GM12873 (cell line): ENCODE measurements around the gene DCTN4.

Source experiments
- TF ChIP-seq, protein P1 (sequence below): IDR thresholded peaks from 2 replicates; pipeline ENCODE4 v1.5.1; 2012; ENCODE audit warnings: low read depth, mild to moderate bottlenecking, moderate library complexity, low read length, control low read depth; ENCODE audit not compliant: insufficient read depth; ENCODE audit errors: missing control alignments

DCTN4 gene

GRCh38 chr5:150662731-150663516, 95.9 kb downstream of the DCTN4 start:
- TF ChIP-seq, protein P1, sequence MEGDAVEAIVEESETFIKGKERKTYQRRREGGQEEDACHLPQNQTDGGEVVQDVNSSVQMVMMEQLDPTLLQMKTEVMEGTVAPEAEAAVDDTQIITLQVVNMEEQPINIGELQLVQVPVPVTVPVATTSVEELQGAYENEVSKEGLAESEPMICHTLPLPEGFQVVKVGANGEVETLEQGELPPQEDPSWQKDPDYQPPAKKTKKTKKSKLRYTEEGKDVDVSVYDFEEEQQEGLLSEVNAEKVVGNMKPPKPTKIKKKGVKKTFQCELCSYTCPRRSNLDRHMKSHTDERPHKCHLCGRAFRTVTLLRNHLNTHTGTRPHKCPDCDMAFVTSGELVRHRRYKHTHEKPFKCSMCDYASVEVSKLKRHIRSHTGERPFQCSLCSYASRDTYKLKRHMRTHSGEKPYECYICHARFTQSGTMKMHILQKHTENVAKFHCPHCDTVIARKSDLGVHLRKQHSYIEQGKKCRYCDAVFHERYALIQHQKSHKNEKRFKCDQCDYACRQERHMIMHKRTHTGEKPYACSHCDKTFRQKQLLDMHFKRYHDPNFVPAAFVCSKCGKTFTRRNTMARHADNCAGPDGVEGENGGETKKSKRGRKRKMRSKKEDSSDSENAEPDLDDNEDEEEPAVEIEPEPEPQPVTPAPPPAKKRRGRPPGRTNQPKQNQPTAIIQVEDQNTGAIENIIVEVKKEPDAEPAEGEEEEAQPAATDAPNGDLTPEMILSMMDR, result no peak

- TF ChIP-seq, protein P1, result no peak
Observed at GRCh38 chr5:150661821-150662596, 96.8 kb downstream of the DCTN4 start.

DNA sequence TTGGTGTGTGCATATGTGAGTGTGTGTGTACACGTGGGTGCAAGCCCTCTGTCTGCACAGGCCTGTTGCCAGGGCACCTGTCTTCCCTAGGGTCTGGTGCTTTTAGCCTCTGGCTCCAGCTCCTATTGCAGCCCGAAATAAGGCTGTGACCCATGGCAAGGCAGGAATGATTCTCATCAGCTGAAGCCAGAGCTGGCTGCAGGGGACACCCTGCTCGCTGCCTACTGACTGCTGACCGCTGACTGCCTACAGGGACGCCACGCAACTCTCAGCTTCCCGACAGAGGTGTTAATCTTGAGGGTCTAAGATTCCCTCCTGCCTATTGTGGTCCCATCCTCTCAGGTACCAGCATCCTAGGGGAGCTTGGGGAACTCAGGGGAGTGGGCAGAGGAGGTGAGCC, 97.7 kb downstream of the DCTN4 start, which contains the start of gene MYOZ3:
MYOZ3 (plus strand) TSS at position 166 of the 400 bp plus-strand sequence. CDS start 1,691 bp downstream, outside the sequence.
- TF ChIP-seq, protein P1, result no peak

DNA sequence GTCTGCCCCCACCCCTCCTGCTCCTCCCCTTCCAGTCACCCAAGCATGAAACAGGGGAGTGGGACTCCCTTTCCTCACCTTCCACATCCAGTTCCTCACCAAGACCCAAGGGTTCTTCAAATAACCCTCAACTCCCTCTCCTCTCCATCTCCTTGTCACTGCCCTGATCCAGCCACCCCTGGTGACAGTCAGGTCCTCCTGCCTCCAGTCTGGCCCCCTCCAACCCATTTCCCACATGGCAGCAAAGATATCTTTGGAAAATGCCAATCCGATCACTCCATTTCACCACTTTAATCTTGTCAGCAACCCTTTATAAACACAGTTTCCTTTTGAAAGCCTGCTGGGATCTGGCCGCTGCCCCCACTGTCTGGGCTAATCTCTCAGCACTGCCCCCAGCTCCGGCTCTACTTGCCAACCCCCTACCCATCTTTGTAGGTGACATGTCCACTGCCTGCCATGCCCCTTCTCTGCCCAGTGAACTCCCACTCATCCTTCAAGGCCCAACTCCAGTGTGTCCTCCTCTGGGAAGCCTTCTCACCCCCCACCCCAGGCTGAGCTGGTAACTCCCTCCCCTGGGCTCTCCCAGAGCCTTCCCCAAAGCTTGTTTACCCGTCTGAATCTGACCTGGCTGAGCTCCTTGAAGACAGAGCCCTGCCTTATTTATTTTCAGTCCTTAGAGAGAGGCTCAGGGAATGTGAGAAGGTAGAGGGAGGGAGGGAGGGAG, 98.5 kb downstream of the DCTN4 start:
- TF ChIP-seq, protein P1, result no peak

- TF ChIP-seq, protein P1, result no peak
Observed at GRCh38 chr5:150659360-150660107, 99.3 kb downstream of the DCTN4 start.

DNA sequence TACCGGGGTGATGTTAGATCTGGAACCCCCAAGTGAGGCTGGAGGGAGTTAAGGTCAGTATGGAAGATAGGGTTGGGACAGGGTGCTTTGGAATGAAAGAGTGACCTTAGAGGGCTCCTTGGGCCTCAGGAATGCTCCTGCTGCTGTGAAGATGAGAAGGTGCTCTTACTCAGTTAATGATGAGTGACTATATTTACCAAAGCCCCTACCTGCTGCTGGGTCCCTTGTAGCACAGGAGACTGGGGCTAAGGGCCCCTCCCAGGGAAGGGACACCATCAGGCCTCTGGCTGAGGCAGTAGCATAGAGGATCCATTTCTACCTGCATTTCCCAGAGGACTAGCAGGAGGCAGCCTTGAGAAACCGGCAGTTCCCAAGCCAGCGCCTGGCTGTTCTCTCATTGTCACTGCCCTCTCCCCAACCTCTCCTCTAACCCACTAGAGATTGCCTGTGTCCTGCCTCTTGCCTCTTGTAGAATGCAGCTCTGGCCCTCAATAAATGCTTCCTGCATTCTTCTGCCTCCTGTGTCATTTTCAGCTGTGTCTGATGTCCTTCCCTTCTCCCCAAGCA, 100.0 kb downstream of the DCTN4 start:
- TF ChIP-seq, protein P1, result no peak
